Measurements from ENCODE around the gene SIRT1. TPM values are rescaled to one million over a fixed set of nuclear protein-coding genes. Genes with fewer than 3 reads are reported as not detected.
A peak's percentile ranks its signal among the peaks of the same experiment; 100 is the strongest.

The SIRT1 gene
- total and polyA plus RNA-seq, 2 of the 8 experiments (the other 6 are each of a cell fraction or from before 2014, with no cell fraction given) = 22.6 to 70.9 TPM

- Histone ChIP-seq H3K79me2 (ENCODE audit: control insufficient read depth in 1 of 2, insufficient read depth in 2 of 2, low read length in 2 of 2) (no peaks in the 10 kb centered on the region), H3K4me2 (ENCODE audit: insufficient read depth in 1 of 2, low read depth in 2 of 2, low read length in 2 of 2) (no peak overlapping the region), H4K5ac (ENCODE audit: insufficient read length, low read depth, low read length) (no peak overlapping the region), H2AFZ (ENCODE audit: low read length) (no peak overlapping the region), H3K36me3 (ENCODE audit: control insufficient read depth in 2 of 4, insufficient read depth in 4 of 4, low read length in 3 of 4) (no peaks in the 10 kb centered on the region), H3K9ac (replicated peaks in 1 of 4; ENCODE audit: extremely low read depth in 1 of 4, low read depth in 3 of 4, low read length in 3 of 4) (no peak overlapping the region), H3K4me3 (ENCODE audit: extremely low read depth in 1 of 4, insufficient read depth in 2 of 4, low read depth in 3 of 4, low read length in 4 of 4) (no peak overlapping the region), H2BK120ac (replicated peaks; ENCODE audit: low read depth, low read length) (no peak overlapping the region), H2BK20ac (ENCODE audit: low read length) (no peak overlapping the region), H4K20me1 (replicated peaks in 1 of 2; ENCODE audit: control insufficient read depth in 1 of 2, insufficient read depth in 2 of 2, low read length in 2 of 2) (no peaks in the 10 kb centered on the region), H3K27me3 (replicated peaks in 1 of 4; ENCODE audit: control insufficient read depth in 3 of 4, extremely low read depth in 1 of 4, insufficient read depth in 3 of 4, low read length in 3 of 4) (no peaks in the 10 kb centered on the region), H2BK15ac (ENCODE audit: low read length) (no peak overlapping the region), H3K9me3 (ENCODE audit: insufficient read depth in 2 of 2, low read depth in 1 of 2, low read length in 1 of 2) (peaks cover 8% of the 10 kb centered on the region in 2 experiments; a peak in 3 of 4 replicates), H3K4ac (replicated peaks; ENCODE audit: insufficient read length, low read depth, low read length) (no peak overlapping the region), H3K27ac (ENCODE audit: low read depth, low read length) (no peak overlapping the region), H4K91ac (replicated peaks; ENCODE audit: insufficient read length, low read length) (no peak overlapping the region), H3K79me1 (ENCODE audit: low read depth, low read length) (no peaks in the 10 kb centered on the region), H4K8ac (ENCODE audit: extremely low read depth, insufficient read depth, low read length) (no peak overlapping the region), H3K56ac (replicated peaks; ENCODE audit: insufficient read length, low read depth, low read length) (no peak overlapping the region), H2AK5ac (ENCODE audit: low read depth, low read length) (no peak overlapping the region), H3K4me1 (replicated peaks in 1 of 4; ENCODE audit: control insufficient read depth in 3 of 4, insufficient read depth in 4 of 4, low read length in 3 of 4) (no peaks in the 10 kb centered on the region), H3K23ac (ENCODE audit: insufficient read length) (no peak overlapping the region), H3K14ac (ENCODE audit: insufficient read length) (no peak overlapping the region), H2BK12ac (ENCODE audit: low read depth, low read length) (no peak overlapping the region), H2BK5ac (ENCODE audit: low read depth, low read length) (no peak overlapping the region), H3K18ac (ENCODE audit: extremely low read depth, low read length) (no peak overlapping the region), H3K23me2 (ENCODE audit: low read depth, low read length) (no peaks in the 10 kb centered on the region)
- CTCF ChIA-PET (ENCODE audit: partially characterized antibody) = interaction anchor here (1.6 kb wide), 1 partner anchor 20 kb away, joined by 3 read pairs; no protein-coding TSS in a partner anchor
- POLR2A ChIA-PET (ENCODE audit: partially characterized antibody) = no interaction called here
- TF ChIP-seq FOSL1 (IDR thresholded peaks at IDR 0.05; ENCODE audit: insufficient read depth, low read depth, low read length) (no peak), TCF12 (IDR thresholded peaks at IDR 0.05; ENCODE audit: low read depth, low read length) (no peak), NANOG (IDR thresholded peaks at IDR 0.05; ENCODE audit: insufficient read depth, low read depth, low read length, poor library complexity, severe bottlenecking) (no peak), CREB1 (IDR thresholded peaks at IDR 0.05) (no peak)
- 95% methylated on average over 2 of the region's 2 CpGs; no CpG with 5 or more reads in 1 of the 2 experiments for WGBS, 2 experiments (ENCODE audit: extremely low coverage in 1 of 2, insufficient coverage in 1 of 2, insufficient read length in 1 of 2, insufficient replicate concordance in 2 of 2, low coverage in 1 of 2, low lambda C conversion rate in 2 of 2, missing lambda C conversion rate in 1 of 2)
- DNase-seq (ENCODE audit: low read depth in 1 of 2, low spot score in 2 of 2) = peak in 1 of 2 experiments; percentile 27
- FAIRE-seq = no peak
Measured at GRCh38 chr10:67843284-67843683, 41.2 kb upstream of the SIRT1 start.

Data from H1 (cell line).